ENCODE results near the gene KLK4. TPM values are rescaled to one million over a fixed set of nuclear protein-coding genes. Genes with fewer than 3 reads are reported as not detected.

The KLK4 gene
- total and polyA plus RNA-seq, 3 donors from 2014 or later = 0.31 to 2.9 (median 0.55) TPM

- H3K4me1 ChIP-seq = no peaks in the 10 kb centered on the region
- no peak overlapping the region for H3K27ac ChIP-seq
- H3K9me3 ChIP-seq = no peaks in the 10 kb centered on the region
- TF ChIP-seq CTCF (IDR thresholded peaks at IDR 0.05) (no peak), POLR2A (IDR thresholded peaks at IDR 0.05) (no peak)
- intact Hi-C loops (cut with DNase I; ENCODE audit: low total_unique reads) = no loop called here
- WGBS, 2 donors = 50 to 70% methylated on average over 19 of the region's 19 CpGs
- H3K27me3 ChIP-seq = no peaks in the 10 kb centered on the region
- DNase-seq = no peak
- no peak overlapping the region for H3K4me3 ChIP-seq
- no peaks in the 10 kb centered on the region for H3K36me3 ChIP-seq (ENCODE audit: low read depth, missing control alignments)
Measured at GRCh38 chr19:50949861-50950260, 38.7 kb upstream of the KLK4 start.

- TF ChIP-seq CTCF (IDR thresholded peaks at IDR 0.05) = no peak
- no peaks in the 10 kb centered on the region for H3K27me3 ChIP-seq
- no peaks in the 10 kb centered on the region for H3K4me1 ChIP-seq
- H3K9me3 ChIP-seq = no peaks in the 10 kb centered on the region
- intact Hi-C loops (cut with DNase I; ENCODE audit: low total_unique reads) = no loop called here
- WGBS, 2 donors = 83 to 89% methylated on average over 4 of the region's 4 CpGs
- H3K36me3 ChIP-seq (ENCODE audit: low read depth, missing control alignments) = no peaks in the 10 kb centered on the region
- no peak overlapping the region for H3K4me3 ChIP-seq
- no peak overlapping the region for H3K27ac ChIP-seq
- no peak for DNase-seq
Measured at GRCh38 chr19:50947123-50947522, 35.9 kb upstream of the KLK4 start.

GRCh38 chr19:50944795-50945194 lies 33.6 kb upstream of the KLK4 start:
- WGBS, 2 donors = 74 to 79% methylated on average over 4 of the region's 4 CpGs
- H3K4me3 ChIP-seq = no peak overlapping the region
- intact Hi-C loops (cut with DNase I; ENCODE audit: low total_unique reads) = no loop called here
- no peak for DNase-seq
- H3K4me1 ChIP-seq = no peaks in the 10 kb centered on the region
- no peaks in the 10 kb centered on the region for H3K27me3 ChIP-seq
- H3K36me3 ChIP-seq (ENCODE audit: low read depth, missing control alignments) = no peaks in the 10 kb centered on the region
- H3K9me3 ChIP-seq = no peaks in the 10 kb centered on the region
- H3K27ac ChIP-seq = no peak overlapping the region
- no peak for TF ChIP-seq CTCF (IDR thresholded peaks at IDR 0.05)
- no peak for TF ChIP-seq POLR2A (IDR thresholded peaks at IDR 0.05)

GRCh38 chr19:50943074-50943828 lies 32.1 kb upstream of the KLK4 start:
- intact Hi-C loops (cut with DNase I; ENCODE audit: low total_unique reads) = no loop called here
- Histone ChIP-seq H3K27ac (no peak overlapping the region), H3K4me3 (no peak overlapping the region), H3K36me3 (ENCODE audit: low read depth, missing control alignments) (no peaks in the 10 kb centered on the region), H3K4me1 (no peaks in the 10 kb centered on the region), H3K9me3 (no peaks in the 10 kb centered on the region), H3K27me3 (no peaks in the 10 kb centered on the region)
- no peak for TF ChIP-seq POLR2A (IDR thresholded peaks at IDR 0.05)
- TF ChIP-seq CTCF (IDR thresholded peaks at IDR 0.05) = no peak
- no peak for DNase-seq
- 86 to 89% methylated on average over 9 to 10 of the region's 10 CpGs for WGBS, 2 donors

- intact Hi-C loops (cut with DNase I; ENCODE audit: low total_unique reads) = no loop called here
- WGBS, 2 donors = 79 to 81% methylated on average over 2 of the region's 2 CpGs
- Histone ChIP-seq H3K27me3 (no peaks in the 10 kb centered on the region), H3K9me3 (no peaks in the 10 kb centered on the region), H3K4me1 (no peaks in the 10 kb centered on the region), H3K4me3 (no peak overlapping the region), H3K36me3 (ENCODE audit: low read depth, missing control alignments) (no peaks in the 10 kb centered on the region), H3K27ac (no peak overlapping the region)
- no peak for TF ChIP-seq CTCF (IDR thresholded peaks at IDR 0.05)
- TF ChIP-seq POLR2A (IDR thresholded peaks at IDR 0.05) = no peak
- DNase-seq = no peak
Measured at GRCh38 chr19:50939596-50939995, 28.4 kb upstream of the KLK4 start.
